HL-60 (cell line): ENCODE measurements around the gene SORBS2.

Experiments
- CTCF ChIP-seq: IDR thresholded peaks from one replicate; pipeline ENCODE4 v1.5.1; 2011; ENCODE audit warnings: low read length, control low read depth, inconsistent platforms; ENCODE audit not compliant: insufficient read depth
- GABPA ChIP-seq: IDR thresholded peaks from 2 replicates; pipeline ENCODE4 v1.6.1; 2012; ENCODE audit warnings: low read depth

- TF ChIP-seq CTCF (no peak), GABPA (no peak)
These were observed 265.7 kb downstream of the SORBS2 start for GRCh38 chr4:185546335-185546734.
